ENCODE measurements around the gene MRPL40.

The MRPL40 gene

DNA sequence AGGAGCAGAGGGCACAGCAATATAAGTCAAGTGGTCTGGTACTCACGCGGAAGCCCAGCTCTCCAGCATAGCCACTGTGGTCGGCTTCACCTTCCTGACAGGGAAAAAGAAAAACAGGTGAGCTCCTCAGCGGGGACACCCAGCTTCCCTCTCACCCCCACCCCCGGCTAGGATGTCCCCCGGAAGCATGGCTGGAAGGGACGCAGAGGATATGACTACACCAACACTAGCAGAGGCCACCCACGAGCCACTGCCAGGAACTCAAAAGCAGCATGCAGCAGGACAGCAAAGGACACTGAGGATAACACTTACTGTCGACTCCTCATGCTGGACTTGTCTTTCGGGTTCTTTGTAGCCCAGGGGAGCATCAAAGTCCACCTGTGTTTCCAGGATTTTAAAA is 24.2 kb downstream of the MRPL40 start:
- in situ Hi-C loops (cut with MboI; ENCODE audit: low pct_unique_long_range_greater_than_20kb, low sequenced_read_pairs, unreplicated experiment): no loop called here
- no peak for DNase-seq (ENCODE audit: low spot score)
- TF ChIP-seq, protein P1, sequence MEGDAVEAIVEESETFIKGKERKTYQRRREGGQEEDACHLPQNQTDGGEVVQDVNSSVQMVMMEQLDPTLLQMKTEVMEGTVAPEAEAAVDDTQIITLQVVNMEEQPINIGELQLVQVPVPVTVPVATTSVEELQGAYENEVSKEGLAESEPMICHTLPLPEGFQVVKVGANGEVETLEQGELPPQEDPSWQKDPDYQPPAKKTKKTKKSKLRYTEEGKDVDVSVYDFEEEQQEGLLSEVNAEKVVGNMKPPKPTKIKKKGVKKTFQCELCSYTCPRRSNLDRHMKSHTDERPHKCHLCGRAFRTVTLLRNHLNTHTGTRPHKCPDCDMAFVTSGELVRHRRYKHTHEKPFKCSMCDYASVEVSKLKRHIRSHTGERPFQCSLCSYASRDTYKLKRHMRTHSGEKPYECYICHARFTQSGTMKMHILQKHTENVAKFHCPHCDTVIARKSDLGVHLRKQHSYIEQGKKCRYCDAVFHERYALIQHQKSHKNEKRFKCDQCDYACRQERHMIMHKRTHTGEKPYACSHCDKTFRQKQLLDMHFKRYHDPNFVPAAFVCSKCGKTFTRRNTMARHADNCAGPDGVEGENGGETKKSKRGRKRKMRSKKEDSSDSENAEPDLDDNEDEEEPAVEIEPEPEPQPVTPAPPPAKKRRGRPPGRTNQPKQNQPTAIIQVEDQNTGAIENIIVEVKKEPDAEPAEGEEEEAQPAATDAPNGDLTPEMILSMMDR (IDR thresholded peaks at IDR 0.05; ENCODE audit: extremely low read depth, insufficient read depth, missing control alignments): no peak

DNA sequence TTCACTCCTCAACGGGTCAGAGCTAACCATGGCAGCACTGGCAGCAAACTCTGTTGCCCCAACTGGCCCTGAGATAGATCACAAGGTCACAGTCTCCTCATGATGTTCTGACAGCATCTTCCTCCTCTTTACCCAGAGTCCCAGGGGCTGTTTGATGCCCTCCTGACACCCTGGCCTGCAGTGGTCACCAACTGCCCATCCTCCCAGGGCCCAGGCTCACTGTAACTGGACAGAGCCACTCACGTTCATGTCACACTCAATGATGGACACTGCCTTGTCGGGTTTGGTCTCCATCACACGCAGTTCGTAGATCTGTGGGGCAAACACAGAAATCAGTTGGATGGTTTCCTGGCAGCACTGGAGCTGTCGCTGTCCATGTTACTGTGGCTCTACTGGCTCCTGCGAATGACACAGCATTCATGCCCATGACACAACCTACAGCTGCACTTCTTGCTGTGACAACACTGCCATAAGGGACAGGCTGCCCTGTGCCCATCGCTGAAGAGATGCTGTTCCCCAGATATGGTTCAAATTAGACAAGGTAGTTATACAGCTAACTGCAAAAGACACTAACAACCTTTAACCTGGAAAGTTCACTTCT is 25.6 kb downstream of the MRPL40 start:
- in situ Hi-C loops (cut with MboI; ENCODE audit: low pct_unique_long_range_greater_than_20kb, low sequenced_read_pairs, unreplicated experiment): no loop called here
- TF ChIP-seq, protein P1 (IDR thresholded peaks at IDR 0.05; ENCODE audit: extremely low read depth, insufficient read depth, missing control alignments): no peak
- no peak for DNase-seq (ENCODE audit: low spot score)

DNA sequence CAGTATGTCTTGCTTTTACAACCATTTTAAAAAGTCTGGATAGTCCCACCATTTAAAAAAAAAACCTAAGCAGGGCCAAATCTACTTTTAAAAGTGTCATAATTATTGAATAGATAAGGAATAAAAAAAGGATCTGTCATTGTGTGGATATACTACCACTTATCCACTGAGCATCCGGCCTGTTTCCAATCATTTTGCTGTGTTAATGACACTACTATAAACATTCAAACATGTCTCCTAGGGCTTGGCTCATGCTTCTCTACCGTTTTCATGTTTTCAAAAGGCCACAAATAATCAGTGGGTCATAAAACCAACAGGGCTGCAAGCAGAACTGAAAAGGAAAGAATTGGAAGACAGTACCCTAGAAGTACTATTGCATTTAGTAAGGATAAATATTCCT is 27.7 kb downstream of the MRPL40 start:
- TF ChIP-seq, protein P1 (IDR thresholded peaks at IDR 0.05; ENCODE audit: extremely low read depth, insufficient read depth, missing control alignments): no peak
- no peak for DNase-seq (ENCODE audit: low spot score)
- in situ Hi-C loops (cut with MboI; ENCODE audit: low pct_unique_long_range_greater_than_20kb, low sequenced_read_pairs, unreplicated experiment): no loop called here

DNA sequence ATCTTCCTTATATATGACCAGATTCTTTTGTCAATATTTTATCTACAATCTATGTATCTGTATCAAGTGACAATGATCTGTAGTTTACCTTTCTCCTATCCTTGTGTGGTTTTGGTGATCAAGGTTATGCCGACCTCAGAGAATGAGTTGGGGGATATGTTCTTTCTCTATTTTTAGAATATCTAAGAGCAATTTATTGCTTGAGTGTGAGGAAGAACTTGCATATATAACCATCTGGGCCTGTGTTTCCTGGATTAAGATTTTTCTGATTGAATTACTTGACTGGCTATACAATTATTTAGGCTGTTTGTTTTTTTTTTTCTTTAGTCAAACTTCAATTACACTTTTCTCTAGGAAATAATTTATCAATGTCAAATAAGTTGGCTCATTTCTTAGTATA is 29.2 kb downstream of the MRPL40 start:
- DNase-seq (ENCODE audit: low spot score): no peak
- TF ChIP-seq, protein P1 (IDR thresholded peaks at IDR 0.05; ENCODE audit: extremely low read depth, insufficient read depth, missing control alignments): no peak
- in situ Hi-C loops (cut with MboI; ENCODE audit: low pct_unique_long_range_greater_than_20kb, low sequenced_read_pairs, unreplicated experiment): no loop called here

DNA sequence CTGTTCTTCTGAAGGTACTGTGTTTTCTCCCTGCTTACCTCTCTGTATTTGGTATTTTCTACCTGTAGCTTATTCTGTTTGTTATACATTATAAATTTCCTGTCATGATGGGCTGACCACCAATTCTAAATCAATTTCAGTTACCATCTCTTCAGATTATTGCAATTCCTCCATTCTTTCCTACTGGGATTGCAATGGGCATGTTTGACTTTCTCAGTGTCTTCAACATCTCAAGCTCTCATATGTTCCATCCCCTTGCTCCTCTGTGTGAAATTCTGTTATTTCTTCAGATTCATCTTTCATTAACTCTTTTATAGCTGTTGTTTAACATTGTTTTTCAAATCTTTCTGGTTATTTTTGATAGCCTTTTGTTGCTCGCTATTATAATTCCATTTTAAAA is 30.7 kb downstream of the MRPL40 start:
- TF ChIP-seq, protein P1 (IDR thresholded peaks at IDR 0.05; ENCODE audit: extremely low read depth, insufficient read depth, missing control alignments): no peak
- in situ Hi-C loops (cut with MboI; ENCODE audit: low pct_unique_long_range_greater_than_20kb, low sequenced_read_pairs, unreplicated experiment): no loop called here
- no peak for DNase-seq (ENCODE audit: low spot score)

DNA sequence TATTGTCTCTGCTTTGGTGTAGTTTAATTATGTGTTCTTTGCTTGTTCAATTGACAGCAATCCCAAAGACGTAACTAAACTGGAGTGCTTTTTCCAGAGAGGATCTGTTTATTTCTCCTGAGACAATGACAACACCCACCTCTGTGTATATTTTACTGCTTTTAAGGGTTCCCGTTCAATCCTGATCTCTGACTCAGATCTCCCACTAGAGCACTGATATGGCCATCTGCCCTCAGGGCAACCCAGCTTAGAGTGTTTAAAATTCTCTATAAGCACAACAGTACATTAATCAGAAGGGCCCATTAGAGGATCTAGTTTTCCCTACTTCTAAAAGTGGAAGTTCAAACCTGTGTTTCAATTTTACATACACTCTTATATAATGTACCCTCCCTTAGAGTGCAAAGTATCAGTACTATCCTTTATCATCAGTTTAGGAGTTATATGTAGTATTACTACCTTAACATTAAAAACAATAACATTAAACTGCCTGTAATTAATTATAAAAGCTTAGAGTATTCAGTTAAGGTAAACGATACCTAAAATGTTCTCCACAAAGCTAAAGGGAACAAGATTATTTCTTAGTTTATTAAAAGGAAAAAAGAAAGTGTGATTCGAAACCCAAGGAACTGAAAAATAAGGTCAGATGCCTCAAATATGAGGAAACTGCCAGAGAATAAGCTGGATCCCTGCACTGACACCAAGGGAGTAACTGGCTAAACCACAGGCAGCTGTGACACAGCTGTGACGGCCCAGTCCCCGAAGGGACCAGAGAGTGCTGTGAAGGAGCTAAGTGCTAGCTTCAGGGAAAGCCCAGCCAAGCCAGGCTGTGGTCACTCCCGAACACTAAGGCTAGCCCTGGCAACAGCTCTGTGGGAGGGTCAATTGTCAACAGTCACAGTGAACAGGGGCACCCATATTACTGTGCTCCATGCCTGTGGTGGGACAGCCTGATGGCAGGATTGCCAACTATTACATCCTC is 31.4 kb downstream of the MRPL40 start:
- DNase-seq (ENCODE audit: low spot score): no peak
- in situ Hi-C loops (cut with MboI; ENCODE audit: low pct_unique_long_range_greater_than_20kb, low sequenced_read_pairs, unreplicated experiment): no loop called here
- TF ChIP-seq, protein P1 (IDR thresholded peaks at IDR 0.05; ENCODE audit: extremely low read depth, insufficient read depth, missing control alignments): no peak

All from GM13977 (cell line).